Measurements from ENCODE around the gene SAFB. TPM values are rescaled to one million over a fixed set of nuclear protein-coding genes. Genes with fewer than 3 reads are reported as not detected.
"Not testable (repeated sequence)": the region's sequence is repeated elsewhere in the genome, so short reads cannot be mapped to it uniquely, and the experiment has no call there.

SAFB gene
- polyA plus RNA-seq, 12 donors, result 79.8 to 122 (median 90.3) TPM; not detected in 1

DNA sequence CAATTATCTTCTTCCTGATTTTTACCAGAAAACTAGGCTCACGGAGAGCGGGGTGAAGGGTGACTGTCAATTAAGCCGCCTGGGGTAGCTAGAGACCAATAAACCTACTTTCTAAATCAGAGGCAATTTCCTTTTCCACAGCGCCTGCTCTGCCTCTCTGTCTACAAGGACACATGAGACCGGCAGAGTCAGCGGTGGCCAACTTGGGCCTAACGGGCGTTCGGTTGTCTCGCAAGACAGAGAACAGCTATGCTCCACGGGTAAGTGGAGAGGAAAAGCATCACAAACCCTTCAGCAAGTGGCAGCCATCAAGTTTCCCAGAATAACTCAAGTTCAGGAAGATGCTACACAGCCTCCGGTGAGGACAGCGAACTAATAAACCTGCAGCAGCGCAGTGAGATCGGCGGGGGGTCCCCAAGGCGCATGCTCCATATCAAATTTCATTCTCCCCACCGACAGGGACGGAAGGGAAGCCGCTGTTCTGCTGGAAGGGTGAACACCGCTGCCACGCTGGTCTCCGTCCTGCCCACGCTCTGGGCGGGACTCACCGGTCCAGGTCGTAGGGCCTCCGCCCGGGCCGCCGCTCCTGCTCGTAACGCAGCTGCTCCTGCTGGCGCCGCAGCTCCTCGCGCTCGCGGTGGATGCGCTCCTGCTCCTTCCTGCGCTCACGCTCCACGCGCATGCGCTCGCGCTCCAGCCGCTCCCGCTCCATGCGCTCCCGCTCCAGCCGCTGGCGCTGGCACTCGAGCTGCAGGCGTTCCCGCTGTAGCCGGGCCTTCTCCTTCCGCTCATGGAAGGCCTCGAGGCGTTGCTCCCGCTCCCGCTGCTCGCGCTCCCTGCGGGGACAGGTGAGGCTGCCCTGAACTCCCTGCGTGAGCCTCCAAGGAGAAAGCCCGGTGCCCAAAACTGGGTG is 29.3 kb upstream of the SAFB start:
- DNase-seq, result no peak

DNA sequence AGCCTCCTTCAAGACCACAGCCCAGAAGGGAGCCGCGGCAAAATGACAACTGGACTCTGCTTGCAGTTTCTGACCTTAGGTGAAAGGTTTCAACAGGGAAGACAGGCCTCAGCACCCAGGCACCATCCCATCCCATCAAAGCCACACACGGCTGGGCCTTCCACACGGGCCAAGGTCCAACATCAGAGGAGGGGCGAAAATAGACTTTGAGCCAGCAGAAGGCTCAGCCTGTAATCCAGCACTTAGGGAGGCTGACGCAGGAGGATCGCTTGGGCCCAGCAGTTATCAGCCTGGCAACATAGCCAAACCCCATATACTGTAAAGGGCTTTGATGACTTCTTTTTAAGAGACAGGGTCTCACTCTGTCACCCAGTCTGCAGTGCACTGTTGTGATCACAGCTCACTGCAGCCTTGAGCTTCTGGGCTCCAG is 28.3 kb upstream of the SAFB start:
- DNase-seq, result no peak

DNA sequence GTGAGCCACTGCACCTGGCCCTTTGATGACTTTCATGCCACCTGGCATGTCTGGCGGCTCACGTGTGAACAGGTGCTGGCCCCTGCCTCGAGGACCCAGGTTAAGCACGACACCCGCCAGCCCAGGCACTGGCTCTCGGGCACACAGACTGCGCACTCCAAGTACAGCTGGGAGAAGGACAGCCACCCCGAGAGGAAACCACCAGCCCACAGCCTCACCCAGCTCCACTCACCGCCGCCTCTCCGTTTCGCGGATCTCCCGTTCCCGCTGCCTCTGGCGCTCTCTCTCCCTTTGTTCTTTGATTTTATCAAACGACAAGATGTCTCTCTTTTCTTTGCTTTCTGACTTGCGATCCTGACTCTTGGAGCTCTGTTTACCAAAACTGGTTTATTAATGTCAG is 27.8 kb upstream of the SAFB start:
- no peak for DNase-seq

DNA sequence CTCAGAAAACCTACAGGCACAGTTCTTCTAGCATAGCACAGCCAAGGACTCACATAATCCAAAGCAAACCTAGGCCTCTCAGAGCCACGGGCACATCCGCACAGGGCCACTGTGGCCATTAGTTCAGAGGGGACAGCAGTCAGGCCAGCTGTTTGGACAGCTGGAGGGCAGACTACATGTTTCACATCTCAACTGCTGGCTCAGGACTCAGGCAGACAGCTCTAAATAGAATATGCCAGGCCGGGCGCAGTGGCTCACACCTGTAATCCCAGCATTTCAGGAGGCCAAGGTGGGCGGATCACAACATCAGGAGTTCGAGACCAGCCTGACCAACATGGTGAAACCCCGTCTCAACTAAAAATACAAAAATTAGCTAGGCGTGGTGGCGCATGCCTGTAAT is 27.1 kb upstream of the SAFB start:
- DNase-seq, result no peak

DNA sequence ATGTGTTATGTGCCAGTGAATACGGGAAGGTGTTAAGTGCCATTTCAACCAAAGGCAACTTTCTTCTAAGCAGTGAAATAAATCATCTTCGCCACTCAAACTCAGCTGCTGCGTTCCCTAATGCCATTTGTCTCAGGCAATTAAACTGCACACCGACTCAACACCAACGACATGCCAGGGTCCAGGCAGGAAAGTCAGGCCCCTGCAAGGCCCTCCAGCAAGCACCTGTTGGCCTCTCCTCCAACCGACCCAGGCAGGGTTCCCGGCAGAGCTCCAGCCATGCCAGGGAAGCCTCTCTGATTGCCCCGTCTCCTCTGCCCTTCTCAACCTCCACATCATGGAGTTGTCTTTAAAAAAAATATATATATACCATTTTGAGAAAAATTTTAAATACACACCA is 22.1 kb upstream of the SAFB start:
- no peak for DNase-seq

DNA sequence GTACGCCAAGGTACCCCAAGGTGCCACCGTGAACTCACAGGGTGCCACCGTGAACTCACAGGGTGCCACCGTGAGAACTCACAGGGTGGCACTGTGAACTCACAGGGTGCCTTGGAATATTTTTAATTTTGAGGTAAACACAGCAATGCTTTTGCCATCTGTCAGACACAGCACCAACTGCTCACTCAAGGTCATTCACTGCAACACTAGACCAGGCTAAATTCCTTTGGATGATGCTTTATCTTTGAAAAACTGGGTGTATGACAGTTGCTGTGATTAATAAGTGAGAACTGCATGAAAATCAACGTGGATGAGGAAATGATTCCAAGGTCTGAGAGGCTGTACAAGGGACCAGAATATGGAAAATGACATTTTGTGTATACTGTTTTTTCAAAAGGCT is 19.3 kb upstream of the SAFB start:
- no peak for DNase-seq

DNA sequence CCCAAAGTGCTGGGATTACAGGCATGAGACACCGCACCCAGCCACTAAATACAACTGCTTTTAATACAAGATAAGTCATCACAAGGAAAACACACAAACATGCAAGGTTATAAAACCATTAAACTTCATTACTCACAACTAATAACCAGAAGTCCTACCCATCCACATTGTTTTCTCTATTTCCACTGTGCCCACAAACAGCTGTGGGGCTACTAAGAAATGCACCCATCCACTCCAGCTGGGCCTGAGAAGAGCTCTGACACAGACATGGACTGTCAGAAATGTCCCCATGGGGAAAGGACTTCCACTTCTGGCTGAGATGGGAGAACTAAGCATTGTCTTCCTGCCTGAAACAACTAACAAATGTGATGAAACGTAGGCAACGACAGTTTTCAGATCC is 17.5 kb upstream of the SAFB start:
- DNase-seq, result no peak

DNA sequence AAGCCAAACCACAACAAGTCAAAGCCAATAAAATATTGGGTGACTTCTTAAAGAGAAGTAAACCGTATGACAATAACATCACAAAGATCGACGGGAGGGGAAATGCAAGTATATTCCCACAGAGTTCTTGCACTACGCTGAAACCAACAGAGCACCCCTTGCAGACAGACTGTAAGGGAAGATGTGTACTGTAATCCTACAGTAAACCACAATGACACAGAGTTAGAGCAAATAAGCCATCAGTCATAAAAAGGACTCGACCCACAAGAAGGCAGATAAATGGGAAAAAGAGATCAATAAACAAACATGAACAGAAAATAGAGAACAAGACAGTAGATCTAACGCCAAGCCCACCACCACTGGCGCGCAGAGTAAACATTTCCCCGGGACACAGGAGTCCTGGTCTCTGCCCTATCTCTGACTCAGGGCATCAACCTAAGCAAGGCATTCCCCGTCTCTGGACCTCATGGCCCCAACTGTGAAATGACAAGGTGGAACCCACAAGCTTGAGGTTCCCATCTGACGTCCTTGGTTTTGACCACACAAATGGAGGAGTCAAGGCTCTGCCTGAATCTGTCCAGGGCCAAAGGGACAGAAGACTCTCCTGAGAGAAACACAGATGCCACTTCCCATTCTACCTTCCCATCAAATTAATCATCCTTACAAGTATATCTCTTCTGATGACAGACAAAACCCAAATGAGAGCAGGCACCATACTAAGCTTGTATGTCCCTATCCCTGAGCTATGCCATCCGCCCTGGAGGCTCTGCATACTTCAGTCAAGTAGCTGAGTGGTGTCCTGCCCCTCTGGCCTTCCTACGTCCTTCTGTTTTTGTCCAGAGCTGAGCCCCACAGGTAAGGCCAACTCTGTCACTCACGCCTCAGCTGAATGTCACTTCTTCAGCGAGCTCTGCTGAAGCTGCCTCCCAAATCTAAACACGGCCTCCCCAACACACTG is 15.3 kb upstream of the SAFB start:
- no peak for DNase-seq

DNA sequence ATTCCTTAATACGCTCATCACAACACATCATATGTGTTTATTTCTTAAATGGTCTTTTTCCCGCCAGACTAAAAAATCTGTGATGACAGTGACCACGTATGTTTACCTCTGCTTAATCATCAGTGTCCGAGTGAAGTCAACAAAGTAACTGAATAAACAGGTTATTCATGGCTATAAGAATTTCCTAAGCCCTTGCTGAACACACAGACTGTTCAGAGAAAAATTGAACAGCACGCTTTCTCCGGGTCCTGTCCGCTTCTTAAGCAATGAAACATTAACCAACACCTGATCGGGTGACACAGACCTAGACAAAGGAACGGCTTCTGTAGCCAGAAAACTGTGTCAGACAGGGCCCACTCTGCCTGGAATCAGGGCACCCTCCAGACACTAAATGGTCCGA is 14.6 kb upstream of the SAFB start:
- DNase-seq, result no peak

DNA sequence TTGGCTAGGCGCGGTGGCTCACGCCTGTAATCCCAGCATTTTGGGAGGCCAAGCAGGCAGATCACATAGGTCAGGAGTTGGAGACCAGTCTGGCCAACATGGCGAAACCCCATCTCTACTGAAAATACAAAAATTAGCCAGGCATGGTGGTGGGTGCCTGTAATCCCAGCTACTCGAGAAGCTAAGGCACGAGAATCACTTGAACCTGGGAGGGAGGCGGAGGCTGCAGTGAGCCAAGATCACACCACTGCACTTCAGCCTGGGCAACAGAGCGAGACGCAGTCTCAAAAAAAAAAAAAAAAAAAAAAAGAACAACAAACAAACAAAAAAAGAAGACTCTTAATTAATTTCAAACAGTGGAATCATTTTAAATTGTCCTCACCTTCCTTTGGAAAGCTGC is 14.1 kb upstream of the SAFB start:
- not testable (repeated sequence) for DNase-seq

DNA sequence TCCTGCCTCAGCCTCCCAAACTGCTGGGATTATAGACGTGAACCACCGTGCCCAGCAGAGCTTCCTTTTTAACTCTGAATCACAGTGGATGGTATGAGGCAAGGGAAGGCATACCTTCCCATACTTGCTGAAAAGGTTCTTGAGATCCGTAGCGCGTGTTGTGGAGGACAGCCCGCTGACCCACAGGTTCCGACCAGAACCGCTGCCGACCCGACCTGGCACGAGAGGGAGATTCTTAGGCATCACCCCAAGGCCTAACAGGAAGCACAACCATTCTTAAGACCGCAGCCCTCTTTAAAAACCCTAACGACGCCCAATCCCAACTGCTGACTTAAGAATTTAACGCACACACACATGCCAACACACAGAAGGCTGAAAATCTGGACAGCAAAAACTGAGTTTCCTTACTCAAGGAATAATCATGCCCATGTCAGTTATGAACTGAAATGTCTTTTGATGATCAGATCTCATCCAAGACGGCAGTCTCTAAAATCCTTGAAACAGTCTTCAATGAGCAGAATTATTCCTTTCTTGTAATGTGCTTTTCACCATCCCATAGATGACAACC is 12.9 kb upstream of the SAFB start:
- DNase-seq, result no peak

DNA sequence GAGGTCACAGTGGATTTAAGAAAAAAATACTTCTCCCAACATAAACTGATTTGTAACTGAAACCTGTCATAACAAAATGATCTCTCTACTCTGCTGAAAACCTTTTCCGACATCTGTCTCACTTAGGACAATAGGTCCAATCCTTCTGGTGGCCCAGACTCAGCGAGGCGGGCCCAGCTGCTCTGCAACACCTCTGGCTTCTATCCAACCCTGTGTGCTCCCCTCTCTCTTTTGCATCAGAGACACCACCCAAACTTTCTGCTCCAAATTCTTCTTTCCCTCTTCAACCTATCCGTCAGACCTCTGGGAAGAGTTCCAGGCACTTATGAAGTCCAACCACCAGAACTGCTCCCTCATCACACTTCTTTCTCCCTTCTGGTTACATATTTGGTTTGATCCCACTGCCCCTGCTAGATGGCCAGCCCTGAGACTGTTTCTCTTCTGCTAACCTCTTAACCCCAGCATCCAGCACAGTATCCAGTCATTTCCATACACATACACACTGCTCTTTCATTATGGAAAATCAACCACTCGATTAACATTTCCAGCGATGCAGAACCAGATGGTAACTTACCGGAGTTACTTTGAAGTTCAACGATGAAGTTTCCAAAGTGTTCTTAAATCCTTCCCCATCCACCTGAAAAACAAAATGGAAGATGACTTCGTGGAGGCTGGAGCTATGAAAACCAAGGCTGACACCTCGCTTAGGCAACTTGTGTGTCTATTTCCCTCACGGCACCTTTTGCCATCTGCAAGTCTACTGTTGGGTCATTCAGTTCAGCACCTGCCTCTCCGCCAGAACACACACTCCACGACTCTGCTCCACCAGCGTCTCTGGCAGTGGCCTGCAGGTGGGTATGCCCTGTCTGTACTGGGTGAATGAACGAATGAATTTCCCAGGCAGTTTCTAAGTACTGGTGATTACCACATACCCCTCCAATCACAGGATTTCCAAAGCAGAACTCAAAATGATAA is 9.7 kb upstream of the SAFB start:
- DNase-seq, result no peak

DNA sequence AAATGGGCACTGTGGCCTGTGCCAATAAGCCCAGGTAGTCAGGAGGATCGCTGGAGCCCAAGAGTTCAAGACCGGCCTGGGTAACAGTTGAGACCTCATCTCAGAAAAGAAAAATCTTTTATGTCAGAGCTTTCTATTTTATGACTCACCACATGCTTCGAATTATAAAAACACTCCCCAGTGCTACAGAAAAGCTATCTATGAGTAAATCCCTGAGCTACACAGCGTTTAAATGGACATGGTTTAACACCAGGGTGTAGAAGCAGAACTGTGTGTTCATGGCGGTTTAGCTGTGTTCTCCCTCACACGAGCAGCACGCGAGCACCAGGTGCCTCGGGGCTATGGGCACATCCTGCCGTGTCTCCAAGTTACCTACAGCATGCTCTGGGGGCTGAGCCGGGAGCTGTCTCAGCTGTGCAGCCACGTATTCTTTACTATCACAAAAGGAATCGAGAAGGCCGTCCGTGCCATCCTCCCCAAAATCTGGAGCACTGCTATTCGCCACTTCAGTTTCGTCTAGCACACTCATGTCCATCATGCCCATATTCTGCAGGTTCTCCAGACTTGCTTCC is 7.0 kb upstream of the SAFB start:
- DNase-seq, result no peak

DNA sequence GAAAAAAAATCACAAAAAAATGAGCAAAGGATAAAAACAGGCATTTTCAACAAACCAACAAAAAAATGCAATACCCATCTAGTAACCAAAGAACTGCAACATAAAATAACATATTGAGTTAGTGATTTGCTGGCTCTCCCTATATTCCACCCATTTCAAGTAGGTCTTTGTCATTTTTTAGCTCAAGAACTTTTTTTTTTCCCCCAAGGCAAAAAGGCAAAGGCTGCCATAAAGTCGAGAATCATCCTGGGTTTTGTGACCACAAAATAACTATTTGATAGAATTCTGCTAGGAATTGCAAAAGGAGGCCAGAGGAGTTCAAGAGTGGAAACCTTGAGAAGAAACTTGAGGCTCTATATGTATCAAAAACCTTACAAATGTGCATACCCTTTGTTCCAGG is 5.8 kb upstream of the SAFB start:
- DNase-seq, result no peak

DNA sequence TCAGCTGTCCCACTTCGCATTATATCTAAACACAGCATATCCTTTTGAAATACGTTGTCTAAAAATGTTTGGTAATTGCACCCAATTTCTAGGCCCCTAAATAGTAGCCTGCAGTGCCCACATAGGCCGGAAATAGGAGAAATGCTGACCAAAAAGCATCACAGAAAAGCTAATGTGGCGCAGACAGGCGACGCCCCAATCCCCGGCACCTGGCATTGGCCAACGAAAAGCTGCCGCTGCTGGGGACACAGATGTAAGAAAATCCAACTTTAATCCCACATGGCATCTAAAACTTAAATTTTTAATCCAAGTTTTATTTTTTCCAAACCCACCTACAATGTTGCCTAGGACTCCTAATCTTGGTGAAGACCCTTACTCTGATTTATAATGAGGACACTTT is 4.3 kb upstream of the SAFB start:
- DNase-seq, result no peak

DNA sequence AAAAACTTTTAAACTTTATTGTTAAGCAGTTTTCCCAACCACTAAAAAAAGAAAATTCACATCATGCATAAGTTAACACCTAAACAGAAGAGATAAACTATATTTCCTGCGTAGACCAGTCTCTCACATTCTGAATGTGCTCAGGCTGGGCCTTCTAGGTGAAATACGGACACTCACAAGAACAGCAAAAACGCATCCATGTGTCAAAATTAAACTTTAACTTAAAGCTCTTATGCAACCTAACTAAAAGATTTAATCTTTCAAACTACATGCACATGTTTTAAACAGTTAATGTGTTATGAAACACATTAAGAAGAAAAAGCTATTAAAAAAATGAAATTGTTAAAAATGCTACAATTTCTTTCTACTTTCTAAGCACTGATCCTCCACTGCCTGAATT is 2.9 kb upstream of the SAFB start:
- DNase-seq, result no peak

DNA sequence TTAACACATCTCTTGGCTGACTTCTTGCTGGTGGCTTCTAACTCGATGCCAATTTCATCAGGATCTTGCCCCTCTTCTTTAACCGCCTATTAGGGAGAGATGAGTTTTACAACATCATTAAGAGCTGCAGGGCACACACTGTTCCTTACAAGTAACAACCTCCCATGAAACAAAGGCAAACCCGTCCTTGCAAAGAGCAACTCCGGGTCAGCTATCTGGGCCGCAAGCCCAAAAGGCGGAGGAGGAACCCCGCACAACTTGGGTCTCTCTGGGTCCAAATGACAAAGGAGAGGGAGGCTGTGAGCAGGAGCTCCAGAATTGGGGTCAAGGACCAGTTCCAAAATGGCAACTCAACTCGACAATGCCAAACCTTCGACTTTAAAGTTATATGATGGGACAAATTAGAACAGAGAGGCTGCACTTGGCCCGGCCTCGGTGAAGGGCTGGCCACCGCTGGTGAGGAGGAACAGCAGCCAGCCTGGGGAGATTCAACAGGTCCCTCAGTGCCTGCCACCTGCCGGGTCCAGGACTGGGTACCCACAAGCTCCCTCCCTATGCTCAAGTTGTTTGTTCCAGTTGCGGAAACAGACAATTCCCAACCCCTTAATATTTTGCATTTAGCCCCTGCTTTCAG is 1.5 kb upstream of the SAFB start:
- no peak for DNase-seq

DNA sequence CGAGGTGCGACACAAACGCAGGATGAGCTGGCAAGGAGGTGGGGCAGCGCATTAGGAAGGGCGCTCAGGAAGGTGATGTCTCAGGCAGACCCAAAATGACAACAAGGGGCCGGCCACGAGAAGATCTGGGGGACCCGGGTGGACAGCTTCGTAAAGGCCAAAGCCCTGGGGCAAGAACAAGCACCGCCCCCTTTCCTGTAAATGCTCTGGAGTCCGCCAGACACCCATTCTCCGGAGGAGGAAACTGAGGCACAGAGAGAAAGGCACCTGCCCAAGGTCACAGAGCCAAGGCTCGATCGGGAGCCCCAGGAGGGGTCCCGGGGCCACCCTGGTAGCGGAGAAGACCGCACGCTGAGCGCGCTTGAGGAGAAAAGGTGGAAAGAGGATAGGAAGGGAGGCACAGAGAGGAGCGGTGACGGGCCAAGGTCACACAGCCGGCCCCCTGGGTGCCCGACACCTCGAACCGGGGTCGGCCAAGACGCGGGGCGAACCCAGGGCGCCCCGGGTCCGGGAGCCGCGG is 878 bp upstream of the SAFB start:
- no peak for DNase-seq

DNA sequence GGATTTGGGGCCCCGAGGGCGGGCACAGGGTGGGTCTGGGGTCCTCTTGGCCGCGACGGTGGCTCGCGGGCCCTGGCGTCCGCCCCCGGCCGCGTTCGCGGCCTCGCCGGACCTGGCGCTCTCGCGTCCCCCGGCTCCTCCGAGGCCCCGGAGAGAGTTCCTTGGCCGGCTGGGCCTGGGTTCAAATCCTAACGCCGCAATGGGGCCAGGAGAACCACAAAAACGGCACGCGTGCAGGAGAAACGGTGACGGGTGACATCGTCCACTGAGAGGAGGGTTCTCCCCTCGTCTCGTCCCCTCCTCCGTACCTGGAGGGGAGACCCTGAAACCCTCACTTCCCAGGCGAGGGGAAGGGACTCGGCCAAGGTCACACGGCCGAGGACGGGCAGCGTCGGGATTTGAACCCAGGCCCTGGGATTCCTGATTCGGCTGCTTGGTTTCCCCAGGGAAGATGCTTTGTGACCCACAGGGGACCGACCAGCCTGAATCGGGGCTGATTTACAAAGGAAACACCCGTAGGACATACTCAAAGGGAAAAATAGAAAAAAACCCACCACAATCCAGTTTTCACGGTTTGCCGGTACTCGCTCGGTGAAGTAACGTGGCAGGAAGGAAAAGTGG is 624 bp downstream of the SAFB start:
- peak; percentile 25 for DNase-seq

All from muscle of arm (tissue), 12 donors.